Muscle of back (tissue), 11 donors: ENCODE data around the gene GRIP2. TPM values are rescaled to one million over a fixed set of nuclear protein-coding genes. Genes with fewer than 3 reads are reported as not detected.

Source experiments
- DNase-seq, 3 donors: peaks; one replicate each; pipeline versions ENCODE4 v3.0.0 to v3.0.0-alpha.2; 2013
- polyA plus RNA-seq, 10 donors: library from polyadenylated mRNA; unstranded; fragments of 120-200 nt; gene quantifications; one replicate each; pipeline ENCODE4 v1.2.1, GENCODE V29; 2013; ENCODE audit not compliant: insufficient read length in 10 of 10

GRIP2 gene
- polyA plus RNA-seq, 10 donors = 9.5 to 33.7 (median 24.6) TPM

DNA sequence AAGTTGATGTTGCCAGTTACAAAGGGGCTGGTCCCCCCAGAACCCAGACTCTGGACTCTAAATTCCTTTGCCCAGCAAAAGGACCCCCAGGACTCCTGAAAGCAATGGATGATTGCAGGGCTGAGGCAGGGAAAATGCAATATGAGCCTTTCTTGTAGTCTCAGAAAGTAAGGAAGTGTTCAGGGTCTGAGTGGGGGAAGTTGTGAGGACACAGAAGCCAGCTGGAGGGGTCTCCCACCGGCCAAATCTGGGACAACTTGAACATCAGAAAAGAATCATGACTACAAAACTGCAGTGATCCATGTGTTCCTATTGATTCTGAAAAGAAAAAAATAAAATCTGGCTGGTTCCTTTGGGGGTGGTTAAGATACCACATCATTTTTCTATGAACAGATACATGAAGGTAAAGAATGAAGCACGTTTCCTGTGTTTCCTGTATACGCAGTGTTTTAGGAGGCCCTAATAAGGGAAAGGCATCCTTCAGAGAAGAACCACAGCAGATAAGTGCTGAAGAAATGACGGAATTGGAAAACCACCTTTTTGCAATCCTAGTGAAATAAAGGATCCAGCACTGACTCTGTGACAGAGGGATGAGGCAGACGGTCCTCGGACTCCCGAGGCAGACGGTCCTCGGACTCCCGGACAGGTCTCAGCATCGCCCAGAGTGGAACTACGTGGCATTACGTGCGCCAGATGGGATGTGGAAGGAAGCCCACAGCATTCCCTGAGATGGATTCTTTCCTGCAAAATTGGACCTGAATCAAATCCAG, 22.2 kb upstream of the GRIP2 start:
- peak in 1 of 3 donors; percentile 27 for DNase-seq

DNA sequence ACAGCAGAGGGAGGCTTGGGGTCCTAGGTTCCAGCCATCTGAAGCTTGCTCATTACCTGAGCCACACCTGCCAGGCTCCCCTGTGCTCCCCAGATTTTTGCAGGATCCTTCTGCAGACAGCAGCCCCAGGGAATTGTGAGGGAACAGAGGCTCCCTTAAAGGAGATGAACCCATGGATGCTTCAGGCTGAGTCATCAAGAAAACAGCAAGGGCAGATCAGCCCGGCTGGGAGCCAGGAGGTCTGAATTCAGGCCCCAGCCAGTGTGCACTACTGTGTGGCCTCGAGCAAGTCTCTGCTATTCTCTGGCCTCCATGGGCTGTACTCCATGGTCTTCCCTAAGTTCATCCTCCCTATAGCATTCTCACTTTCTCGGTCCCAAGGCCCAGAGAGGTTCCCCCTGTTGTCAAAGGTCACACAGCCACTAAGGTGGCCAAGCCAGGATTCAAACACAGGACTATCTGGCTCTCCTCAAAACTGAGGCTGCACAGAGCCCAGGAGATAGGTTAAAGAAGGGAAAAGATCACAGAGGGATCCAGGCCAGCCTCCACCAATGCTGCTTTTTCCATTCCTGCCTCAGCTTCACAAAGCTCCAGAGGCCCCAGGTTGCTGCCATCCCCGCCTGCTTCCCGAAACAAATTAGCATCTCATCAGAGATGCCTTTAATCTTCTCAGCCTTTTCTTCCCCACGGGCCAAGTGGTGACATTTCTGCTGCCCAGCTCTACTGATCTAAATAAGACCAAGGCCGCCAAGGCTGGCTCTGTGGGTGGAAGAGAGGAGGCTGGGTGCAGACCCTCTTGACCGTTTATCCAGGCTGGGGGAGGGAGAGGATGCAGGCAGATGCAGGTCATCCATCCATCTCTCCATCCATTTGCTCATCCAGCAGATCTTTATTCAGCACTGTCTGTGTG, 21.2 kb upstream of the GRIP2 start:
- DNase-seq = no peak

DNA sequence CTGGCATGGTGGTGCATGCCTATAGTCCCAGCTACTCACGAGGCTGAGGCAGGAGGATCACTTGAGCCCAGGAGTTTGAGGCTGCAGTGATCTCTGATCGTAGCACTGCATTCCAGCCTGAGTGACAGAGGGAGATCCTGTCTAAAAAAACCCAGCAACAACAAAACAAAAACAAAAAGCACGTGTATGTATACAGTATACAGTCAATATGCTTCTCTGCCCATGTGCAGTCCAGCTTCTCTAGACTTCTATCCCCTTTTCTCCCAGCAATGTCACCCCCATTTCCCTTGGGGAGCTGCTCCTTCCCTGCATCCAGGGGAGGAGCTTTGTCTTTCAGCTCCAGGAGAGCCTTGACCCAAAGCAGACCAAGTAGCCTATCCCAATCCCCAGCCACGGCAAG, 20.0 kb upstream of the GRIP2 start:
- no peak for DNase-seq

DNA sequence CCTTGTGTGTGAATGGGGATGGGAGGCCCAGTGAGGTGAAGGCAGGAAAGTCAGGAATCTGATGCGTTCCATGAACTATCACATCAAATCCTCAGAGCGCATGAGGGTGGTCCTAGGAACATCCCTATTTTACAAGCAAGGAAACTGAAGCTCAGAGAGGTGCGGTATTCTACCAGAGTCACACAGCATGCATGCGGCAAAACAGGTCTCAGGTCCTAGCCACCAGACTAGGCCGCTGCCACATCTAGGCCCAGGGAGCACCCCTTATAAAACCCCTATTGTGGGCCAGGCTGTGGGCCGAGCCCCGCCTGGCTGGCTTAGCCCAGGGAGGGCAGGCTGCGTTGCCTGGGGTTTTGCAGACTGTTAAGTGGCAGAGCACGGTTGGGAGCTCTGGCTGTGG, 17.9 kb upstream of the GRIP2 start:
- DNase-seq = no peak

DNA sequence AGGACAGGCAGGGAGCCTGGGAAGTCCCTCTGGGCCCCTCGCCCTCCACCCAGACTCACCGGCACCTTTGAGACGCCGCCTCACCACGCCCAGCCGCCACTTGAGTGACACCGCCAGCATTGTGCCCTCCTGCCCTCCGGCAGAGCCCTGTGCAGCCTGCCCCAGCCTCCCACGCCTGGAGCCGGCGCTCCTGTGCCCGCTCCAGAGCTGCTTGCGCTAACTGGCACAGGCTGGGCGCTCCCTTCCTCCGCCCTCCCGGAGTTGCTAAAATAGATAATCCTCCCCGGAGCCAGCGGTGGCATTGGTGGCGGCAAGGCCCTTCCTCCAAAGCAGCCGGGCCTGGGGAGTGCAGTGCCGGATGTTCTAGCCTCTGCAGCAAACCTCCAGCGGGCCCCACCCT, 15.7 kb upstream of the GRIP2 start:
- no peak for DNase-seq

DNA sequence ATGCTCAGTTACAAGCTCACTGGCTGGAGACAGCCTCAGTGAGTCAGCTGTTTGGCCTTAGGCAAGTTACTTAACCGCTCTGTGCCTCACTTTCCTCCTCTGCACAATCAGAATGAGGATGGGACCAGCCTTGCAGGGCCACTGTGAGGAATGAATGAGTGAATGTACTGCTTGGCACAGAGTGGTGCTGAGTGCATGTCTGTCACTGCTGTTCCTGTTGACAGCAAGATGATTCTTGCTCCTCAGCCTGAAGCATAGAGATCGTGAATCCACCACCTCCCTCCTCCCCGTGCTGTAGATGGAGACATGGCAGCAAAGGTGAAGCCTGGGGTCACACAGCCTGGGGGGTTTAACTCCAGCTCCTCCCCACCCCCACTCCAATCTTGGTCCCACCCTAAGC, 14.6 kb upstream of the GRIP2 start:
- DNase-seq = no peak

DNA sequence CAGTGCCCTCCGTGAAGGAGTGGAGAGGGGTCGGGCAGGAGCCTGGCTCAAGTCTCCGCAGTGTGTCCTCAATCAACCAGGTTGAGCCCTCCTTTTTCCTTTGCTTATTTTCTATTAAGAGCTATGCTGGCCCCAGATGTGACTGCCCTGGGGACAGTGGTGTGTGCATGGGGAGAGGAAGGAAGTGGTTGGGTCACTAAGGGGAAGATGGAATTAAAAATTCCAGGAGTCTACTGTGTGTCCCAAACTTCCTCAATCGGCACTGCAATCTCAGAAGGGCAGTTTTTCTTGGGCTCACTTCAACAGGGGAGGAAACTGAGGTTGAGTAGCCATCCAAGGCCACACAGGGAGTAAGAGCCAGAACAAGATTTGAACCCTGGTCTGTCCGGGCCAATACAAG, 13.7 kb upstream of the GRIP2 start:
- no peak for DNase-seq

DNA sequence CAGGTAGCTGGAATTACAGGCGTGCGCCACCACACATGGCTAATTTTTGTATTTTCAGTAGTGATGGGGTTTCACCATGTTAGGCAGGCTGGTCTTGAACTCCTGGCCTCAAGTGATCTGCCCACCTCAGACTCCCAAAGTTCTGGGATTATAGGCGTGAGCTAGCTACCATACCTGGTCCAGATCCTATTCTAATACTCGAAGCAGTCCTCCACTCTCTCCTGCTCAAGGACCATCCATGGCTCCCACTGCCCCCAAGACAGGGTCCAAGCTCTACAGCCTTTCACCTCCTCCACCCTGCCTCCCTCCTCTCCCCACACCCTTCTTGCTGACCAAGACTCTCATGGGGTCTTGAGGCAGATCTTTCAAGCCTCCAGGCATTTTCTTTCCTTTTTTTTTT, 12.6 kb upstream of the GRIP2 start:
- no peak for DNase-seq

DNA sequence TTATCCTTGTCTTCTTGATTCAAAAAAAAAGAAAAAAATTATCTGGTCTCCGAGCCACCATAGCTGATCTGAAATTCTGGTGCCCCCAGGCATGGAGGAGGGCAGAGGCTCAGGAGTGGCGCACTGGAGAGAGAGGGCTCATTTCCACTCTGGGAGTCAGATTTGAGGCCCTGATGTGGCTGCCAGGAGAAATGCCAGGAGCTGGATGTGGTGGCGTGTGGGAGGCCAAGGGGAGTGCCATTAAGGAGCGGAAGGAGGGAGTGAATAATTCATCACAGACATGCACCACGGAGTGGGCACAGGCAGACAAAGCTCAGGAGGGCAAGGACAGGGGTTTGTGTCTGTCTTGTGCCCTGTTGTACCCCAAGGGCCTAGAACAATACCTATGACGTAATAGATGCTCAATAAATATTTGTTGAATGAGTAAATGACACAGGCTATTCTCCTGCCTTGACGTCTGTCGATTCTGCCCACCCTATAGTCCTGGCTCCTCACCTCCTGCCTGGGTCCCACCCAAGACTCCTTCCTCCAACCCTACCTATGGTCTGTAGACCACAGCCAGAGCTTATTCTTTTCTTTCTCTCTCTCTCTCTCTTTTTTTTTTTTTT, 12.0 kb upstream of the GRIP2 start:
- no peak for DNase-seq

DNA sequence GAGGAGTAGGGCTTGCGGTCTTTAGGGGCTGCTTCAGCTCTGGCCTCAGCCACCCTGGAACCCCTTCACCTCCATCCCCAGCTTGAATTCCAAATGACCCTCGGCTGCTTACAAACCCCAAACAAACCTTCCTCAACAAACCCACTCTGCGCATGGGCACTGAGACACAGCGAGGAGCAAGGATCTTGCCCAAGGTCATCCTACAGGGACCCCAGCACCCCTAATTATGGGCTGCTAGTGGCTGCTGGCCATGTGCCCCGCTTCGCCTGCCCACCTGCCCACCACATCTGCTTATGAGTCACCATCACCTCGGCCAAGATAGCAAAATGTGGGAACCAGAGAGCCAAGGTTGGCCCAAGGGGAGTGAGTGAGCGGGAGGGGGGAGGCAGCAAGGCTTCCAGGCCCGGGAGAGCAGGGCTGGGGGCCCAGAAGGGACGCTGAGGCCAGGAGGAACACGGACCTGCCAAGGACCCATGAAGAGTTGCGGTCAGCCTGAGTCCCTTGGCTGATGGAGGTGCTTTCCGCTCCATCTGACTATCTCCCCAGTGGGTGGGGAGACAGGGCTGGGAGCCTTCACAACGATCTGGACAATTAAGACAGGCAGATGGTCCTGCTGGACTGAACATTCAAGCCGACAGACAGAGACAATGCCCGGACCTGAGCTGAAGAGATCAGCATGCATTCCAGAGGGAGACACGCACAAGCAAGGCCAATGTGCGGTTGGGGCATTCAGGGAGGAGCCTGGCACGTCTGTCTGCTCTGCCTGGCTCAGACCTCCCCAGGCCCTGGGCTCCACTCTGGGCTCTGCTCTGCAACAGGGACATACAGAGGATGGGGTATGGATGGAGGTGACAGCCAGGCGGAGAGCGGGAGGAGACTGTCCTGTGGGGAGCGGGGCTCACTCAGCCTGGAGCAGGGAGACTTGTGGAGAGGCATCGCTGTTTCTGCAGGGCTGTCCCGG, 10.8 kb upstream of the GRIP2 start:
- no peak for DNase-seq

DNA sequence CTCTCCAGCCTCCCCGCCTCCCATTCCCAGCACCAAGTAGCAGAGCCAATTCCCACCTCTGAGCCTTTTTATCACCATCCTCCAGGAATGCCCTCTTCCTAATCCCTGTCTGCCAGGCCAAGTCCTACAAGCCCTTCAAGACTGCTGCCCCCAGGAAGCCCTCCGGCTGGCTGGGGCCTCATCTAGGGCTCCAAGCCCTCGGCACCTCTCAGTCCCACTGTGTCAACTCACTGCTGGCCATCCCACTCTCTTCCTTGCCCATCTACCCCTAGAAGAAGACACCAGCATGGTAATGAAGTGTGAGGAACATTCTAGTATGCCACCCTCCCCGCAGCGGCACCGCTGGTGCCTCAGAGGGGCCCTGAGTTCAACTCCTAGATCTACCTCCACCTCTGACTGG, 10.0 kb upstream of the GRIP2 start:
- no peak for DNase-seq

DNA sequence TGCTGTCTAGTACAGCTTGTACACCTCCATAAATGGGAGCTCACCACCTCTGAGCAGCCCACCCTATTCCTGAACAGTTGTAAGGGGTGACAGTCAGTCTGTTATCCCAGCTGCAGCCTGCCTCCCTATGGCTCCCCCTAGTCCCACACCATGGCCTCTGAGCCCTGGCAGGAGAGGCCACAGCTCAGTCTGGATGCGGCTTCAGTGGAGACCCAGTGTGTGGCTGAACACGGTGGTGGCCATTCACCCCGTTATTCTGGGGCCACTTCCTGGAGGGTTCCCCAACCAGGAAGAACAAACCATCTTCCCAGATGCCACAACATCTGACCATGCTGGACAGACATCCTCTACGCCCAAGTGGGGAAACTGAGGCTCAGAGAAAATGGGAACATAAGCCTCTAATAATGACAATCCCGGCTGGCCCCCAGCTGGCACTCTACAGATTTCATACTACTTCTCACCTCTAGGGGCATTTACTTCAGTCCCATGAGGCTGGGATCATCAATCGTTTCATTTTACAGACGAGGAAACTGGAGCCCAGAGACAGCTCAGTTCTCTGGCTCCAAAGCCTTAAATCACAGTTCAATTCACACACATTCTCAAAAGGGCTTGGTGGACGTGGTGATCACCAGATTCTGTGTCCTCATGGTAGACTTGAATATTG, 9.2 kb upstream of the GRIP2 start:
- no peak for DNase-seq

DNA sequence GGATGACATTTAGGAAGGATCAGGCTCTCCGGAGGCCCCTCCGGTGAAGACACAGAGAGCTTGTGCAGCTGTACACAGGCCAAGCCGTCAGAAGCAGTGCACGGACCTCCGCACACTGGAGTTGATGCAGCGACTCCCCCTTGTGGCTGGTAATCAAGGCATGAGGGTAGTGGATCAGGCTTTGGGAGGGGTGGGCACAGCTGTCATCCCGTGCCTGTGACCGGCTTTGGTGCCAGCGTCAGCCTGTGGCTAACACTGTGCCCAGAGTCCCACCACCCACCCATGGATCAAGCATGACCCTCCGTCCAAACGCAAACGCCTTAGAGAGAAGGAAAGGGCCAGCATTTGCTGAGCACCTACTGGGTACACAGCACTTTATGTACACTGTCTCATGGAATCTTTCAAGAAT, 8.2 kb upstream of the GRIP2 start:
- DNase-seq = peak; percentile 71 to 88 (median 76)

DNA sequence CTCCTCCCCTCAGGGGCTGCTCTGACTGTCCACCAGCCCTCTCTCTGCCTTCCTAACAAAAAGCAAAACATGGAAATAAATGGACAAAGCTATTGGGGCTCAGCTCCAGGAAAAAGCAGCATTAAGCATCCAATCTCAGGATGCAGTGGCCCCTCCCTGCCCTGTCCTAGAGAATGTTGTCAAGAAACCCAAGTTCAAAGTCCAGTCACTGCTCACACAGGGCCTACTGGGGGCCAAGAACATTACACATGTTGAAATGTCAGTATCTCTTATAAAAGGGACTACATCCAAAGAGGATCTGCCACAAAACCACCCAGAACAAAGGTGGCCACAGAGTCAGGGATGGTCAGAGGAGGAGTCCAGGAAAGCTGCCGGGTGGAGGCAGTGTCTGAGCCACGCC, 7.6 kb upstream of the GRIP2 start:
- DNase-seq = no peak

DNA sequence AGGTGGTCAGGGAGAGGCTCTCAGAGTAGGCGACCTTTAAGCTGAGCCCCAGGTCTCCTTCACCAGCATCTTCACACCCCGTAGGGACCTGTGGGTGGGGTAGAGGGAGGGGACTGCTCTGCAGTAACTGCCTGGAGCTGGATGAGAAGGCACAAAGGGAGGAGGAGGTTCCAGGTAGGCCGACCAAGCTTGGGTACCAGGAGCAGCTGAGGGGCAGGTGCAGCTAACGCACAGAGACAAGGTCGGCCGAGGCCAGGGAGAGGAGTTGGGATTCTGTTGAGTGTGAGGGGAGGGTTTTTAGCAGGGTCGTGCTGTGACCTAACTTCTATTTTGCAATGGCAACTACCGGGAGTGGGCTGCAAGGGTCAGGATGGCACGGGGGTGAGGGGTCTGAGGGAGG, 5.9 kb upstream of the GRIP2 start:
- DNase-seq = no peak

DNA sequence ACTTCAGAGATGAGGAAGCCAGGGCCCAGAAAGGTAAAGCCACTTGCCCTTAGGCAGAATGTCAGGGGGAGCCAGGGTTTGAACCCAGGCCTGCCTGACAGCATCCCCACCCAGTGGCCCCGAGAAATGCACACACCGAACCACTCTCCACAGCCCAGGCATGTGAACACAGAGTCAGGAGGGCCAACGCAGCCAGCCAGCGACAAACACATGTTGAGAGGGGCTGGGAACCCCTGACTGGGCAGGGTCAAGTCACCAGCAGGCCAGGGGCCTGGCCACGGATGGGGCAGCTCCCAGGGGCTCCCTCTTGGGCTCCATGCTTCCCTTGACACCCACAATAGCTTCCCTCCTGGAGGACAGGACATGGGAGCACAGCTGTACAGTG, 5.1 kb upstream of the GRIP2 start:
- no peak for DNase-seq

DNA sequence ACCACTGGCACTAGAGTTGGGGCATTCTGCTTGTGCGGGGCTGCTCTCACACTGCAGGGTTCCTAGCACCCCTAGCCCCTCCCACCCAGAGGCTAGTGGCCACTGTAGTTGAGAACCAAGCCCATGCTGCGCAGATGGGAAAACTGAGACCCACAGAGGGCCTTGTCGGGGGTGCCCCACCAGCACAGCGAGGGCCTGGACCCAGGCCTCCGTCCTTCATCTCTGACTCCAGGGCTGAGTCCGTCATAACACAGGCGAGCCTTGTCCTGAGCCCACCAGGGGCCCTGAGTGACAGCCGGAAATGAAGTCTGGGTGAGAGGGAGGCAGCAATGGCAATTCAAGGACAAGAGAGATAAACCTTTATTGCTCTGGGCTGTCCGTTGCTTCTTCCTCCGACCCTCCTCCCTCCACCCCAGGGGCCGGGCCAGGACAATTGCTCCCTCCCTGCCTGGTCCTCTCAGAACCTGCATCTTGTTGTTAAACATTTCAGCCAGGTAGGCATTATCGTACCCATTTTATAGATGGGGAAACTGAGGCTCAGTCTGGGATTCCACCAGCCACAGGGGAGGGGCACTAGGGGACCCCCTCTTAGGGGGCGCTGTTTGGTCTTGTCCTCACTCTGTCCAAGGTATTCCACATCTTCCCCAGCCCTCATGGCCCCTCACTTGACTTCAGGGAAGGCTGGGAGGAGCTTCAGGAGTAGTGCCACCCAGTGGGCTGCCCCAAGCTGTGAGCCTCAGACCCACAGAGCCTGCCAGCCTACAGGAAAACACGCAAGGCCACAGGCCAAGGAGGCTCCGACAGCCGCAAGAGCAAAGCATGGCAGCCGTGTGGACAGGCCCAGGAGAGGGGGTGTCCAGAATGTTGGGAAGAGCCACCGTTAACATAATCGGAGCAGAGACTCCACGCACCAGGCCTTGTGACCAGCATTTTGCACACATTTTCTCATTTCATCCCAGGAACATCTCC, 4.4 kb upstream of the GRIP2 start:
- no peak for DNase-seq

DNA sequence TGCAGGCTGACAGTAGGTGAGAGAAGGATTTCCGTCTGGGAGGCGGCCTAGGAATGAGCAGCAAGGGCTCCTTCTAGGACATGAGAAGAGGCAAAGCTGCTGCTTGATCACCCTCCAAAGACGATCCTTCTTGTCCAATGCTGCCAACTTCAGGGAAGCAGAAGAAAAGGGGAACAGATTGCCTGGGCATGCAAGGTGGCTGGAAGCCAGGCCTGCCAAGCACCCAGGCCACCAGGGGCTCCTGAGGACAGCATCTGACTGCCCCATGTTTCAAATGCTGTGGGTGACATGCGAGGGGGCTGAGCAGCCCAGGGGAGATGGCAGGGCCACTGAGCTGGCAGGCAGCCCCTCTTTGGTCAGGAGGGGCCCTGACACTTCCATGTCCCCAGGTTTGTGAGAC, 3.3 kb upstream of the GRIP2 start:
- no peak for DNase-seq

DNA sequence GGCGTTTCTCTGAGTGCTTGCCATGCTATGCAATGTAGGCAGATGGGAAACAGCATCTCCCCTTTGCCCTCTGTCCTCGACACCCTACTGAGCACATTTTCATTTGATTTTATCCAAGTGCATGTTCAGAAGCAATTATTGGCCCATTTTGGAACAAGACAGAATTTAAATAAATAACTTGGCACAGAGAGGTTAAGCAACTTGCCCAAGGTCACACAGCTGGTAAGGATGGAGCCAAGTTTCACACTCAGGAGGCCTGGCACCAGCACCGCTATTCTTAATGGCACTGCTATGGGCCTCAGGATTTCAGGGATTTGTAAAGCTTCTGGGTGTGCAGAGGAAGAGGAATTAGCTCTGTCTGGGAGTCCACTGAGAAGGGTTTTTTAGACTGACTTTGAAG, 2.5 kb upstream of the GRIP2 start:
- DNase-seq = no peak

DNA sequence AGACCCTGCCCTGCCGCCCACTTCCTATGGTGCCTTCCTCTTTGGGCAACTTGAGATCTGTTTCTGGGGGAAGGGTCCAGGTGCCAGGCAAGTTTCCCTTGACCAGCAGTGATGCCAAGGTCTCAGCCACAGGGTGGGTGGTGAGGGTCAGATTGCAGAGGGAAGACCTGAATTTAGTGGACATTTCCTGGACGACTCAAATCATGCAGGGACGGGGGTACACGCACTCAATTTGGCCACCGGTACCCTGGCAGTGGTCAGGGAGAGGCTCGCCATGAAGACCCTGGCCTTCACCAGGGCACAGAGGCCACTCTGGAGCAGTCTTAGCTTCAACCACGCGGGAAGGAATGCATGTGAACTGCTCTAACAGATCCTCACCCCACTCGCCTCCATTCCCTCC, 1.5 kb upstream of the GRIP2 start:
- DNase-seq = no peak
